Fibroblast of skin of abdomen (primary cell): Measurements from ENCODE around the gene PALB2.
"Not testable (repeated sequence)": the region's sequence is repeated elsewhere in the genome, so short reads cannot be mapped to it uniquely, and the experiment has no call there.

ENCODE experiments used
- DNase-seq: peaks from one replicate; pipeline ENCODE4 v3.0.0-alpha.2; 2013

The PALB2 gene

DNA sequence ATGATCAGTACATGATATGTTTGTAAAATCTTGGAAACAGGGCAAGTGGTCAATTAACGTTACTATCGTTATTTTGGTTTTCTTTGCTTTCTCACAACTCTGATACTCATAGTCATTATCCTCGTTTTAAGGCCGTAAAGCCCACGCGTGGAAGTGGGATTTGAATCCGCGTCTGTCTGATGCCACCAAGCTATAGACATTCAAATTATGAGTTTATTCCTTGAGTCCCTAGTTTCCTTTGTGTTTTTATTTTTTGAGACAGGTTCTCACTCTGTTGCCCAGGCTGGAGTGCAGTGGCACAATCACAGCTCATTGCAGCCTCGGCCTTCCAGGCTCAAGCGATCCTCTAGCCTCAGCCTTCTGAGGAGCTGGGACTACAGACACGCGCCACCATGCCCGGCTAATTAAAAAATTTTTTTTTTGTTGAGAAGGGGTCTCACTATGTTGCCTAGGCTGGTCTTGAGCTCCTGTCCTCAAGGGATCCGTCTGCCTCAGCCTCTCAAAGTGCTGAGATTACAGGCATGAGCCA lies 1.2 kb upstream of the PALB2 start:
- DNase-seq, result no peak

DNA sequence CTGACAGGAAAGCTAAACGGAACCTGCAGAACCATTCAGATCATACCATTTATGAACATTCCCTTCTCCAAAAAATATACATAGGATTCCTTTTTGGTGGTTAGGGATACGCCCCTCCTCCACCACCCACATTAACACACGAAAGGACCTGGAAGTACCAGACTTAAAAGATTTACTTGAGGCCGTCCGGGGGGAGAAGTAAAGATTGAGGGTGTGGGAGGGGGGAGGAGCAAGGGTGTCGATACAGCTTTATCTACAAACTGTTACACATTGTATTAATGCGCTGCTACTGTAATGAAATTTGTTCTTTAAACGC lies 537 bp downstream of the PALB2 start:
- DNase-seq, result no peak

DNA sequence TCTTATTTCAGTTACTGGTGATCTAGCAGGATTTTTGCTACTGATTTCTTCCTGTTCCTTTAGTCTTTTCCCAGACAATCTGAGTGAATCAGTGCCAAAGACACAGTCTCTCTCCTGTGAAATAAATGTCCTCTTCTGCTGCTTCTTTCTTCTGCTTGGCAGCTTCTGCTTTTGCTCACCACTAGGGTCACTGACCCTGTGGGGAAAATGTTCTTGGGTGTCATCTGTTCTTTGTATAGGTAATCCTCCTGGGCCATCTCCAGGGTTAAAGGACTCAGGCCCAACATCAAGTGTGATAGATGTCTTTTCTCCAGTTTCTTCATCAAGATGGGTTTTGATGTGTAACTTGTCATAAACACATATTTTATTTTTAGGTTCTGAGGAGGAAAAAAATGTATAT lies 5.2 kb downstream of the PALB2 start:
- DNase-seq, result no peak

DNA sequence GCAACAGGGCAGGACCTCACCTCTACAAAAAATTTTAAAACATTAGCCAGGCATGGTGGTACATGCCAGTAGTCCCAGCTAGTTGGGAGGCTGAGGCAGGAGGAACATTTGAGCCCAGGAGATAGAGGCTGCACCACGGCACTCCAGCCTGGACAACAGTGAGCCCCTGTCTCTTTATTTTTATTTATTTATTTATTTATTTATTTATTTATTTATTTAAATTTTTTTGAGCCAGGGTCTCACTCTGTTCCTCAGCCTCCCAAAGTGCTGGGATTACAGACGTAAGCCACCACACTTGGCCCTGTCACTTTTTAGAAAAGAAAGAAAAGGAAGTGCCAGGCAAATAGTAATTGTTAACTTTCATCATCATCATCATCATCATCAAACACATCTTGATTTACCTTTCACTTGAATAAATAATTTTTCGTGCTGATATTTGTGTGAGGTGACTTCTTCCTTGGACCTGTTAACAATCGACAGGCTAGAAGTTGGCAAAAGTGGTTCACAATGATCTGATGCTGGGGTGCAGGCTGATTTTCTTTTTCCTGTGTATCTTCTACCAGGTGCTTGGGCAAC lies 6.6 kb downstream of the PALB2 start:
- no peak for DNase-seq

DNA sequence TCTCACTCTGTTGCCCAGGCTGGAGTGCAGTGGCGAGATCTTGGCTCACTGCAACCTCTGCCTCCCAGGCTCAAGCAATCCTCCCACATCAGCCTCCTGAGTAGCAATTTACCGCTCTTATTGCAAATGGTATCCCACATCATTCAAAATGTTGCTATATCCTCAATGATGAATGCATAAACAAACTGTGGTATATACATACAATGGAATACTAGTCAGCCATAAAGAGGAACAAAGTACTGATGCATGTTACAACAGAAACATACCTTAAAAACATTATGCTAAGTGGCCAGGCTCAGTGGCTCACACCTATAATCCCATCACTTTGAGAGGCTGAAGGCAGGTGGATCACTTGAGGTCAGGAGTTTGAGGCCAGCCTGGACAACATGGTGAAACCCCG lies 9.2 kb downstream of the PALB2 start:
- not testable (repeated sequence) for DNase-seq

DNA sequence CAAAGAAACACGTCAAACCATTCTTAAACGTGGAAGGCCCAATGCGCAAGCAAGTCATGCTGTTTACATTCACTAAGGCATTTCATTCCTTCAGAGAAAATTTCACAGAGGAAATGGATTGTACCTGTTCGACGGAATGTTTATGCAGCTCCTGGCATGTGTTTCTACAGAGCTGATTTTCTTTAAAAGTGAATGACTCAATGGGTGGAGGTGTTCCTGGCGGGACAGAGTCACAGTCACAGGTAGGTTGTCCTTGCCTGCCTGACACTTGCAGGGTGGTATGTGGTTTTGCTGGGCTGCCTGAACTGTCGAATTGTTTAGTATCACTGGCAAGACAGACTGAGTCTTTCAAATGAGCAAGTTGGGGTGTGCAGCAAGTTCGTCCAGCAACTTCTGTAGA lies 11.6 kb downstream of the PALB2 start:
- no peak for DNase-seq

DNA sequence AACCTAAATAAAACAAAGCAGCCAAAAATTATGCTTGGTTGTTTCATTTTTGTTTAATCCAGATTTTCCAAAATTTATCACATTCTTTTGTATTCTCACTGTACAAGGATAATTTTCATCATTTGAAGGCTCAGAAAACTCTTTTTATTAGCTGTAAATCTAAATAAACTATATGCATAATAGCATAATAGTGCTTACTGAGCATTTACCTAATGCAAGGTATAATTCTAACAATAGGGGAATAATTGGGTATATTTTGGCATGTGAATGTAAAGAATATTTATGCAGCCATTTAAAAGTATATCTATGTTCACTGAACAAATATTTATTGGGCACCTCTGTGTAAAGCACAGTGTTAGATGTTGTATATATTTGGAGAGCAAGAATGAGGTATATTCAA lies 17.0 kb downstream of the PALB2 start:
- DNase-seq, result no peak

DNA sequence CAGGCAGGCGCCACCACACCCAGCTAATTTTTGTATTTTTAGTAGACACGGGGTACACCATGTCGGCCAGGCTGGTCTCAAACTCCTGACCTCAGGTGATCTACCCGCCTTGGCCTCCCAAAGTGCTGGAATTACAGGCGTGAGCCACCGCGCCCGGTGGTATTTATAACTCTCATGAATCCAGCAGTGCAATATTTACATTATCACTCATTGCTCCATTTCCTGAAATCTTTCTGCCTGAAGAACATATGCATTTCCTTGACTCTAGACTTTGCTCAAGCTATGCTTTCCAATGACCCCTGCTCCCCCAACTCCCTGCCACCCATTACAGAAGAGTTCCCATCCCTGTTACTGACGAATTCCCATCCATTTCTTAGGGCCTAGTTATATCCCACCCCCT lies 25.3 kb downstream of the PALB2 start:
- no peak for DNase-seq

DNA sequence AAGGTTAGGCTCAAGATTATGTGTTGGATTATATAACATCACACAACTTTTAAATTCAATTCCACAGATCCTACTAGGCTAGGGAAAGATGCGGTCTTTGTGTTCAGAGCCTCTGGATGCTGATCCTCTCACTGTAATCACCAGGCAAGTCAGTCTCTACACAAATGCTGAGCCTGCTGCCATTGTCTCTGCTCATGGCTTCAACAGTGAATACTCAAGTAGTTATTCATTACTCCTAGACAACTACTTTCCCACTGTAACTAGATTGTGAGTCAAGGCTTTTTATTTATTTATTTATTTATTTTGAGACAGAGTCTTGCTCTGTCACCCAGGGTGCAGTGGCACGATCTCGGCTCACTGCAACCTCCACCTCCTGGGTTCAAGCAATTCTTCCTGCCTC lies 29.2 kb downstream of the PALB2 start:
- no peak for DNase-seq

DNA sequence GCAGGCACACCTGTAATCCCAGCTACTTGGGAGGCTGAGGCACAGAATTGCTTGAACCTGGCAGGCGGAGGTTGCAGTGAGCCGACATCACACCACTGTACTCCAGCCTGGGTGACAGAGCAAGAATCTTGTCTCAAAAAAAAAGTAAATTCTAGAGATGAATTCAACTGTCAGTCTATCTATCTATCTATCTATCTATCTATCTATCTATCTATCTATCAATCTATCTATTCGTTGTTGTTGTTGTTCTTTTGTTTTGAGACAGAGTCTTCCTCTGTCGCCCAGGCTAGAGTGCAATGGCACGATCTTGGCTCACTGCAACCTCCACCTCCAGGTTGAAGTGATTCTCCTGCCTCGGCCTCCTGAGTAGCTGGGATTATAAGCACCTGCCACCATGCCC lies 30.2 kb downstream of the PALB2 start:
- not testable (repeated sequence) for DNase-seq

DNA sequence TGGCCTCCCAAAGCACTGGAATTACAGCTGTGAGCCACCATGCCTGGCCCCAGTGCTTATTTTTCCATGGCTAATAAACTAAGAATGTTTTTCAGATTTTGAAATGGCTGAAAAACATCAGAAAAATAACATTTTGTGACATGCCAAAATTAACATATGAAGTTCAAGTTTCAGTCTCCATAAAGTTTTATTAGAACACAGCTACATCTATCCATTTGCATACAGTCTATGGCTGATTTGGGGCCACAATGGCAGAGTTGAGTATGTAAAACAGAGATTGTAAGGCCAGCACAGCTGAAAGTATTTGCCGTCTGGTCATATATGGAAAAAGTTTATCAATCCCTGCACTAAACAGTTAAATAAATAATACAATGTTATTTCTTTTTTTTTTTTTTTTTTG lies 31.2 kb downstream of the PALB2 start:
- DNase-seq, result no peak

DNA sequence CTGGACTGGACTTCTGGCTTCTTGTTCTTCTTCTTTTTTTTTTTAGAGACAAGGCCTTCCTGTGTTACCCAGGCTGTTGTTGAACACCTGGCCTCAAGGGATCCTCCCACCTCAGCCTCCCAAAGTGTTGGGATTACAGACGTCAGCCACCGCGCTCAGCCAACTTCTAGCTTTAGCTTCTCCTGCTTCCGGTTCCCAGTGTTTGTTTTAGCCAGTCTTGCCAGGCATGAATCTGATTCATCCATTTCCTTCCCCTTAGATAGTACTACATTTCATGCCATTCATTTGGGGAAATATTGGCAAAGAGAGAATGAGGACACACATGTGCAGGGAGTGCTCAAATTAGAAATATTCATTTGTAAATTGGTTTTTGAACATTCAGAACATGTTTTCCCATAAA lies 32.9 kb downstream of the PALB2 start:
- no peak for DNase-seq

DNA sequence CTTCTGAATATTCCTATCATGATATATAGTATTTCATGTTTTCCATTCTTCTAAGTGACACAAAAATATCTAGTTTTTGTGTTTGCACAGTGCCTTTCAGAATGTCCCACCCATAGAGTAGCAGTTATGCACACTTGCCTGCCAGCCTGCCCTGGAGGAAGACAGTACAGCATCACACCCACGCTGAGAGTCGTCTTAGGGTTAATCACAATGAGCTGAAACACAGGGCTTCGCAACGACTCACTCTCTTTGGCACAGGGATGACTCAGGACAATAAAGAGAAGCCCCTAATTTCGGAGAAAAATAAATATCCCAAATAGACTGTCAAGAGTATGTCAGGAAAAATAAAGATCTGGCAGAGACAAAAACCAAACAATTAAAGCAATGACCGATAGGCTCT lies 33.4 kb downstream of the PALB2 start:
- peak; percentile 5 for DNase-seq

DNA sequence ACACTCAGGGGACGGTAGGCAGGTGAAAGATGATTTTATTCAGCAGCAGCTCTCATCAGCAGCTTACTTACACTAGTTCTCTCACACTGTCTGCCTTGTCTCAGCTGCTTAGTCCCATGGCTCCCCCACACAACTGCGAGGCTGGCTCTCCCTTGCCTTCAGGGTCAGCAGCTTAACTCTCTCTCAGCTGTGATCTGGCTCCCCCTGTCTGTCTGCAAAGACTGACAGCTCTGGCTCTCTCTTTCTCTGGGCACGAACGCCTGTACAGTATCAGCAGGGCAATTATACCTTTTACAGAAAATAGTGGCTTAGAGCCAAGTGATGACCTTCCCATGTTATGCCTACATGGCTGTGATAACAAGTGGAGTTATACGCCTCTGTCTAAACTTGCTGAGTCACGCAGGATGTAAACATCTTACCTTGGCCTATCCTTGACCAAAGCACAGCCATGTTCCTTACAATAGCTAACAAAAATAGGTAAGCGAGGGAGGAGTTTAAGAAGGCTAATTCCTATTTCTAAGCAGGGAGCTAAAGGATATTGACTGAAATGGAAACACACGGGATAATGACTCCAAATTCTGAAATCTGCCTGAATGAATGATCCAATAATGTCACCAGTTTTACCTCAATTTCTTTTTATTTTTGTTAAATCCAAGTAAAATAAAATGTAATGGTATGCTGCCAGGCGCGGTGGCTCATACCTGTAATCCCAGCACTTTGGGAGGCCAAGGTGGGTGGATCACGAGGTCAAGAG lies 43.9 kb downstream of the PALB2 start:
- DNase-seq, result no peak

DNA sequence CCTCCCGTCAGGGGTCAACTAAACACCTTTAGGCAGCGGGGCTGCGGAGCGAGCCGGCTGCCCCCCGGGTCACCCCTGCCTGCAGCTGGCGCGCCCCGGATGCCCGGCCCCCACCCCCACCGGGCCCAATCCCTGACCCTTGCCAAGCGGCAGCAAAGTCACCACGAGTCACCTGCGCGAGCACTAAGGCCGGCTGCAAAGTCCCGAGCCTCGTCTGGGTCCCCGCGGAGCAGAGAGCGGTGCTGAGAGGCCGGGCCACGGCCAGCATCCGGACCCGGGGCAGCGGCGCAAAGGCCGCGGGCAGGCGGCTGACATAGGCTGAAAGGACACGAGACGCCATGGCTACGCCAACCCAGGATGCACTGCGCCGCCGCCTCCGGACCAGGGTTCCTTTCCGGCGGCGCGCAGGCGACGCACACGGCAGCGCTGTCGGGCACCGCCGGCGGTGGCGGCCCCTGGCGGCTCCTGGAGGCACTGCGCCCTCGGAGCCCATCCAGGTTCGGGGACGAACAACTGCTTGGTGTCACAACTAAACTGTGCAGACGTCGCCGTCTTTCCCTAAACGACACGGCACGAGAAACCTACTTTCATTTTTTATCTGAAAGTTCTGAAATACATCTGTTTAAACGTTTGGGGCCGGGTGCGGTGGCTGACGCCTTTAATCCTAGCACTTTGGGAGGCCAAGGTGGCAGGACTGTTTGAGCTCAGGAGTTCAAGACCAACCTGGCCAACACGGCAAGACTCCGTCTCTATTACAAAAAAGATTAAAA lies 45.0 kb downstream of the PALB2 start, which contains the start of gene NDUFAB1:
TSS of gene NDUFAB1 (minus strand) at position 366 of the 770 bp plus-strand sequence. CDS start at position 340, 26 bp downstream.
- DNase-seq, result peak; percentile 85

DNA sequence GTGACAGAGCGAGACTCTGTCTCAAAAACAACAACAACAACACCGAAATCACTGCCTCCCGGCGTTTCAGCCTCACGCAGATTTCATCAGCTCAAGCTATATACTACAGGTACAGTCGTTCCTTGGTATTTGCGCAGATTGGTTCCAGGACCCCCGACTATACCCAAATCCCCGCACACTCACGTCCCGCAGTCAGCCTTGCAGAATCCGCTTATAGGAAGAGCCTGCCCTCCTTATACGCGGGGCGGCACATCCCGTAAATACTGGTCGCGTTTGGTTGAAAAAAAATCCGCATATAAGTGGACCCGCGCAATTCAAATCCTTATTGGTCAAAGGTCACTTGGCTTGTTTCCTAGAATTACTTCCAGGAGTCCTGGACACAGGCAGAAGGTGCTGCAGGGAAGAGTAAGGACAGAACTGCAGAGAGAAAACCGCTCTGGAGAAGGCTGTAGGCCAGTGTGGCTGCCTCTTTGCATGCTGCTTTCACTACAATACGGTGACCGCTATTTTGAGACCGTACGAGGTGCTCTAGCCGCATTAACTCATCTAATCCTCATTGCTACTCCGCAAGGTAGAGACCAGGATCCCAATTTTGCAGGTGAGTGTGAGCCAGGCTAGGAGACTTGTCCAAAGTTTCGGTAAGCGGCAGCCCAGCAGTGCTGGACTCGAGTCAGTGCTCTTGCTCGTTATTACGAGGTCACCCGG lies 45.7 kb downstream of the PALB2 start:
- no peak for DNase-seq

DNA sequence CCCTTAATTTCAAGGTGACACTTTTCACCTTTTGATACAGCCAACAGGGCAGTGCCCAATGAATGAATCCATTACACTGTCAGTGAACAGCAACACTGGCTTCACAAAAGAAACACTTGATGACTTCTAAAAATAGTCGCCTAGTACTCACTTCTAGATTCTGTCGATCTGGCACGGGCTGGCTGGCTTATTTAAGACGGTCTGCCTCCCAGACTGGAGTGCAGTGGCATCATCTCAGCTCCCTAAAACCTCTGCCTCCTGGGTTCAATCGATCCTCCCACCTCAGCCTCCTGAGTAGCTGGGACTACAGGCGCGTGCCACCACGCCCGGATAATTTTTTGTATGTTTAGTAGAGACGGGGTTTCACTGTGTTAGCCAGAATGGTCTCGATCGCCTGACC lies 46.9 kb downstream of the PALB2 start:
- DNase-seq, result no peak

DNA sequence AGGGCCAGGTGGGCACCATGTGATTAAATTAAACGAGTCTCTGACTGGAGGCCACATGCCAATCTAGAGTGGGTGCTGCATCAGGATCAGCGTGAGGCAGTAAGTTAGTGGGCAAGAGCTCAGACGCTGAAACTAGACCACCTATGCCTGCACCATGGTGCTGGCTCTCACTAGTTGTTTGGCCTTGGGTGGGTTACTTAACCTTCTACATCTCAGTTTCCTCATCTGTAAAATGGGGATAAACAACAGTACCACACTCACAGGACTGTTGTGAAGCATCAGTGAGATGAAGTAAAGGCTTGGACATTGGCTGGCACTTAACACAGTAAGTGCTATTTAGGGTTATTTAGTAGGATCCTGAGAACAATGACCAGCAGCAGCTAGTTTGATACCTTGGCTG lies 50.9 kb downstream of the PALB2 start:
- no peak for DNase-seq

DNA sequence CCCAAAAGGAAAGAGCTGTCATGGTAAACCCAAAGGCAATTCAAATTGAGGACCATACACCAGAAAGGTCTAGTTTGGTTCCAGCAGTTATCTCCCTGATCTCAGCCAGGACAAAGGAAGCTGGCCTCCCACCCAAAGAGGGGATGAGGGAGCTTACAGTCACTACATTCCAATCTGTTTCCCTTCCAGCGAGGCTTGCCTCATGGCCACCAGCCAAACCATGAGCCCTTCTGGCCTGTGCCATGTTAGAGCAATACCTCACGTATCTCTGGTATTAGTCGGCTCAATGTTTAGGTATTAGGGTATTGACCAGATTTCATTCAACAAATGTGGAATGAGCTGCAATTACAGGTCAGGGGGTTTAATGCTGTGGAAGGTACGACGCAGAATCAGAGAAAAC lies 53.4 kb downstream of the PALB2 start:
- peak; percentile 85 for DNase-seq

DNA sequence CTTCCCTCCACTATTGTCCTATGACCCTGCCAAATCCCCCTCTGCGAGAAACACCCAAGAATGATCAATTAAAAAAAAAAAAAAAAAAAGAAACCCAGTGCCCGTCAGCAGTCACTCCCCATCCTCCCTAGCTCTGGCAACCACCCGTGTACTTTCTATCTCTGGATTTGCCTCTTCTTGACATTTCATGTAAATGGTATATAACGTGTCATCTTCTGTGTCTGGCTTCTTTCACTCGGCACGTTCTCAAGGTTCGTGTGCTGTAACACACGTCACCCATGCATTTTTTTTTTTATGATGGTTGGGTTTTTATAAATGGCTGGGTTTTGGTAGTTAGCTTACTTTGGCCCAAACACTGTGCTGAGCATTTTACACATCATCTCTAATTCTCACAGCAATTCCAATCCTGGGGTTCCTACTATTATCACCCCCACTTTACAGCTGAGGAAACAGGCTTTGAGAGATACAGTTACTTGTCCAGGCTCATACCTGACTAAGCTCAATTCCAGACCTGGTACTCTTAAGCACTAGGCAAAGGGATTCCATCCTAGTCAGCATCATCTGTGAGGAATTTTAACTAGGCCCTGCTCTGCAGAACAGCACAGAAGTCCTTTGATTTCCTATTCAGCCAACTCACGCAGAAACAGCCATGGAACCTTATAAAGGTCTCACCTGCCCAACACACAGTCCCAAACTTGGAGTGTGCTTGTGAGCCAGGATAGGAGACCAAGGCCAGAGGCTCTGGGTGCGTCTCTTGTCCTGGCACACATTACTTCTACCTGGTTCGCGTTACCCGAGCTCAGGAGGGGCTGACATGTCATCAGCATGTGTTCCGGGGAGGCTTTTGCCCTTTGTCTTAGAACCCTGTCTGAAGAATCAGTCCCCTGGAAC lies 56.7 kb downstream of the PALB2 start:
- no peak for DNase-seq

DNA sequence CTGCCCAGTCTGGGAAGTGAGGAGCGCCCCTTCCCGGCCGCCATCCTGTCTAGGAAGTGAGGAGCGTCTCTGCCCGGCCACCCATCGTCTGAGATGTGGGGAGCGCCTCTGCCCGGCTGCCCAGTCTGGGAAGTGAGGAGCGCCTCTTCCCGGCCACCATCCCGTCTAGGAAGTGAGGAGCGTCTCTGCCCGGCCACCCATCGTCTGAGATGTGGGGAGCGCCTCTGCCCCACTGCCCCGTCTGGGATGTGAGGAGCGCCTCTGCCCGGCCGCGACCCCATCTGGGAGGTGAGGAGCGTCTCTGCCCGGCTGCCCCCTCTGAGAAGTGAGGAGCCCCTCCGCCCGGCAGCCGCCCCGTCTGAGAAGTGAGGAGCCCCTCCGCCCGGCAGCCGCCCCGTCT lies 57.8 kb downstream of the PALB2 start:
- not testable (repeated sequence) for DNase-seq

DNA sequence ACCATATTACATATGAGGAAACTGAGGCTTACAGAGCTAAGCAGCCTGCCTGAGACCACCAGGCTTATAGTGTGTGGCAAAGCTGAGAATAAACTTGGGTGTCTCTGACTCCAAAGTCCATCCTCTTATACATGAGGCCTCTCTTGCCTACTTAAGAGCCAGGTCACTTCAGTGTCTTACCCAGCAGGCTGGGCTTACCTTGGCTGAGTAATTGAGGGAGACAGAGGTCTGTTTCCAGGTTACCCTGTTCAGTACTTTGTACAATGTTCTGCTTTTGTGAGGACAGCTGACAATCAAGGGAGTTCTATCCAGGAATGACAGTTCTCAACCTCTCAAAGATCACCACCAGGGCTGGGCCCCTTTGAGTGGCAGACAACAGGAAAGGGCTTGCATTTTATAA lies 59.3 kb downstream of the PALB2 start:
- no peak for DNase-seq
